SJCRH30 (cell line): Measurements from ENCODE around the gene ZMYM2. TPM values are rescaled to one million over a fixed set of nuclear protein-coding genes. Genes with fewer than 3 reads are reported as not detected.

Experiments used
- DNase-seq, 2 experiments: peaks; one replicate each; pipeline ENCODE4 v3.0.0-alpha.2; 2015 to 2020
- H3K27ac ChIP-seq: fragments of 250-450 bp; sonication (Bioruptor Pico); 2 replicates; pipeline ENCODE4 v1.5.1; 2020; ENCODE audit warnings: mild to moderate bottlenecking, moderate library complexity
- H3K27me3 ChIP-seq: fragments of 250-450 bp; sonication (Bioruptor Pico); 2 replicates; pipeline ENCODE4 v1.5.1; 2020; ENCODE audit warnings: mild to moderate bottlenecking, moderate library complexity
- H3K36me3 ChIP-seq: fragments of 250-450 bp; sonication (Bioruptor Pico); 2 replicates; pipeline ENCODE4 v1.5.1; 2020; ENCODE audit warnings: mild to moderate bottlenecking, moderate library complexity
- H3K4me1 ChIP-seq: fragments of 250-450 bp; sonication (Bioruptor Pico); 2 replicates; pipeline ENCODE4 v1.5.1; 2020; ENCODE audit warnings: mild to moderate bottlenecking, moderate library complexity
- H3K4me3 ChIP-seq: fragments of 250-450 bp; sonication (Bioruptor Pico); 2 replicates; pipeline ENCODE4 v1.5.1; 2020; ENCODE audit warnings: mild to moderate bottlenecking, moderate library complexity
- H3K9me3 ChIP-seq: fragments of 250-450 bp; sonication (Bioruptor Pico); replicated peaks from 2 replicates; pipeline ENCODE4 v1.5.1; 2020; ENCODE audit warnings: mild to moderate bottlenecking, moderate library complexity
- total RNA-seq: library from RNA; depleted of rRNA; stranded (reverse); fragments of >200 nt; shearing (Covaris generic); gene quantifications from 2 replicates; pipeline ENCODE4 v1.2.3, GENCODE V29; 2014; rRNA removed

Gene ZMYM2
- total RNA-seq, 1 experiment from 2014 or later: 109 TPM

GRCh38 chr13:20137875-20138274 is 179.3 kb downstream of the ZMYM2 start:
- Histone ChIP-seq H3K36me3 (no peaks in the 10 kb centered on the region), H3K4me1 (no peaks in the 10 kb centered on the region), H3K4me3 (no peak overlapping the region), H3K27me3 (peaks cover 5% of the 10 kb centered on the region), H3K27ac (no peak overlapping the region), H3K9me3 (no peaks in the 10 kb centered on the region)
- DNase-seq: no peak

GRCh38 chr13:20140487-20140886 is 182.0 kb downstream of the ZMYM2 start:
- DNase-seq: no peak

More at GRCh38 chr13:20140487-20140886, 182.0 kb downstream of the ZMYM2 start:
- Histone ChIP-seq H3K27me3 (peaks cover 5% of the 10 kb centered on the region), H3K4me3 (no peak overlapping the region), H3K36me3 (no peaks in the 10 kb centered on the region), H3K27ac (no peak overlapping the region), H3K4me1 (no peaks in the 10 kb centered on the region), H3K9me3 (no peaks in the 10 kb centered on the region)

Other genes starting within 250 kb of the ZMYM2 start
- gene PSPC1, start 175.8 kb upstream of the ZMYM2 start, total RNA-seq: 82.5 and 85.2 TPM in 2 replicates
- gene ZMYM5, start 95.1 kb upstream of the ZMYM2 start, total RNA-seq: 14.1 and 18.7 TPM in 2 replicates
- not detected in 2 replicates for gene GJA3, start 202.3 kb downstream of the ZMYM2 start, total RNA-seq
- gene GJB2, start 234.2 kb downstream of the ZMYM2 start, total RNA-seq: not detected in 2 replicates